H1 (cell line): ENCODE data around the gene ABHD6. TPM values are rescaled to one million over a fixed set of nuclear protein-coding genes. Genes with fewer than 3 reads are reported as not detected.
"Not testable (repeated sequence)": the region's sequence is repeated elsewhere in the genome, so short reads cannot be mapped to it uniquely, and the experiment has no call there.

Experiments
- CTCF ChIA-PET: fragments of 300-600 bp; sonication (Branson Sonifier 250); formaldehyde crosslinking; loops from one replicate; lab custom pipeline; 2021; ENCODE audit not compliant: partially characterized antibody; lab: Charles Lee
- POLR2A ChIA-PET: fragments of 300-600 bp; sonication (Branson Sonifier 250); formaldehyde crosslinking; loops from one replicate; lab custom pipeline; 2021; ENCODE audit warnings: inconsistent platforms; ENCODE audit not compliant: partially characterized antibody; lab: Charles Lee
- DNase-seq, 2 experiments: peaks; one replicate each; pipeline versions ENCODE4 v3.0.0 to v3.0.0-alpha.2; 2010 to 2022; ENCODE audit warnings: low spot score in 2 of 2, low read depth in 1 of 2, mixed read lengths in 1 of 2
- FAIRE-seq: peaks from 2 replicates; lab custom pipeline; 2011; peaks lifted over from hg19 to GRCh38; lab: Jason Lieb, UNC
- H2AFZ ChIP-seq: 2 replicates; pipeline ENCODE4 v1.8.1; 2012; ENCODE audit warnings: low read length, inconsistent platforms
- H2AK5ac ChIP-seq: 2 replicates; pipeline ENCODE4 v1.6.1; 2013; ENCODE audit warnings: low read depth, low read length
- H2BK120ac ChIP-seq: replicated peaks from 2 replicates; pipeline ENCODE3; 2013; ENCODE audit warnings: low read depth, low read length, inconsistent platforms
- H2BK12ac ChIP-seq: 2 replicates; pipeline ENCODE4 v1.6.1; 2013; ENCODE audit warnings: low read depth, low read length
- H2BK15ac ChIP-seq: 2 replicates; pipeline ENCODE4 v1.6.1; 2013; ENCODE audit warnings: low read length
- H2BK20ac ChIP-seq: 2 replicates; pipeline ENCODE4 v1.6.1; 2013; ENCODE audit warnings: low read length
- H2BK5ac ChIP-seq: 2 replicates; pipeline ENCODE4 v1.6.1; 2013; ENCODE audit warnings: low read depth, low read length
- H3K14ac ChIP-seq: 2 replicates; pipeline ENCODE4 v1.6.1; 2013; ENCODE audit warnings: inconsistent platforms; ENCODE audit not compliant: insufficient read length
- H3K18ac ChIP-seq: 2 replicates; pipeline ENCODE4 v1.6.1; 2013; ENCODE audit warnings: low read length; ENCODE audit errors: extremely low read depth
- H3K23ac ChIP-seq: 2 replicates; pipeline ENCODE4 v1.6.1; 2013; ENCODE audit warnings: inconsistent platforms; ENCODE audit not compliant: insufficient read length
- H3K23me2 ChIP-seq: 2 replicates; pipeline ENCODE4 v1.6.1; 2013; ENCODE audit warnings: low read depth, low read length
- H3K27ac ChIP-seq: 2 replicates; pipeline ENCODE4 v1.6.1; 2011; ENCODE audit warnings: low read depth, low read length, inconsistent platforms
- H3K27me3 ChIP-seq, 4 experiments: replicated peaks in 1 of 4; 1 replicate in 1 of 4; 2 replicates in 3 of 4; pipeline versions ENCODE4 v1.6.1 to v1.8.1; 2011 to 2013; ENCODE audit warnings: low read length in 3 of 4, mild to moderate bottlenecking in 3 of 4, inconsistent platforms in 2 of 4, mixed read lengths in 2 of 4, moderate library complexity in 1 of 4; ENCODE audit not compliant: control insufficient read depth in 3 of 4, insufficient read depth in 3 of 4; ENCODE audit errors: extremely low read depth in 1 of 4
- H3K36me3 ChIP-seq, 4 experiments: 2 replicates each; pipeline versions ENCODE4 v1.6.1 to v1.8.1; 2011 to 2013; ENCODE audit warnings: mild to moderate bottlenecking in 4 of 4, low read length in 3 of 4, moderate library complexity in 2 of 4, control low read depth in 1 of 4, inconsistent platforms in 1 of 4; ENCODE audit not compliant: insufficient read depth in 4 of 4, control insufficient read depth in 2 of 4
- H3K4ac ChIP-seq: replicated peaks from 2 replicates; pipeline ENCODE3; 2013; ENCODE audit warnings: low read length, low read depth, mixed read lengths, inconsistent platforms; ENCODE audit not compliant: insufficient read length
- H3K4me1 ChIP-seq, 4 experiments: replicated peaks in 1 of 4; 1 replicate in 1 of 4; 2 replicates in 3 of 4; pipeline versions ENCODE4 v1.6.1 to v1.8.1; 2011 to 2013; ENCODE audit warnings: low read length in 3 of 4, inconsistent platforms in 2 of 4, mixed read lengths in 1 of 4; ENCODE audit not compliant: insufficient read depth in 4 of 4, control insufficient read depth in 3 of 4
- H3K4me2 ChIP-seq, 2 experiments: 2 replicates each; pipeline versions ENCODE4 v1.6.1 to v1.8.1; 2011 to 2013; ENCODE audit warnings: low read depth in 2 of 2, low read length in 2 of 2, control low read depth in 1 of 2, inconsistent platforms in 1 of 2, mild to moderate bottlenecking in 1 of 2; ENCODE audit not compliant: insufficient read depth in 1 of 2
- H3K4me3 ChIP-seq, 4 experiments: fragments of 200-600, 300-600 bp in 1 of 4; sonication (generic), shearing (Covaris generic), sonication (Bioruptor Twin) in 1 of 4; 2 replicates each; pipeline versions ENCODE4 v1.5.1 to v1.8.1; 2011 to 2016; ENCODE audit warnings: low read length in 4 of 4, low read depth in 3 of 4, control low read depth in 2 of 4, inconsistent platforms in 2 of 4, mild to moderate bottlenecking in 2 of 4, mixed read lengths in 1 of 4, moderate library complexity in 1 of 4; ENCODE audit not compliant: insufficient read depth in 2 of 4; ENCODE audit errors: extremely low read depth in 1 of 4
- H3K56ac ChIP-seq: replicated peaks from 2 replicates; pipeline ENCODE3; 2013; ENCODE audit warnings: low read depth, mild to moderate bottlenecking, mixed read lengths, low read length, inconsistent platforms; ENCODE audit not compliant: insufficient read length
- H3K79me1 ChIP-seq: 2 replicates; pipeline ENCODE4 v1.6.1; 2013; ENCODE audit warnings: low read depth, low read length, control low read depth
- H3K79me2 ChIP-seq, 2 experiments: 2 replicates each; pipeline versions ENCODE4 v1.6.1 to v1.8.1; 2012 to 2013; ENCODE audit warnings: low read length in 2 of 2, mild to moderate bottlenecking in 2 of 2, inconsistent platforms in 1 of 2; ENCODE audit not compliant: insufficient read depth in 2 of 2, control insufficient read depth in 1 of 2
- H3K9ac ChIP-seq, 4 experiments: replicated peaks in 1 of 4; 1 replicate in 1 of 4; 2 replicates in 3 of 4; pipeline versions ENCODE4 v1.6.1 to v1.8.1; 2011 to 2013; ENCODE audit warnings: low read depth in 3 of 4, low read length in 3 of 4, control low read depth in 2 of 4, mild to moderate bottlenecking in 2 of 4, moderate library complexity in 2 of 4, inconsistent platforms in 1 of 4; ENCODE audit errors: extremely low read depth in 1 of 4
- H3K9me3 ChIP-seq, 2 experiments: 2 replicates each; pipeline versions ENCODE4 v1.6.1 to v1.8.1; 2012 to 2013; ENCODE audit warnings: mild to moderate bottlenecking in 2 of 2, moderate library complexity in 2 of 2, control low read depth in 1 of 2, inconsistent platforms in 1 of 2, low read depth in 1 of 2, low read length in 1 of 2, mixed read lengths in 1 of 2; ENCODE audit not compliant: insufficient read depth in 2 of 2
- H4K20me1 ChIP-seq, 2 experiments: replicated peaks in 1 of 2; 2 replicates each; pipeline versions ENCODE3 to v1.8.1; 2011 to 2013; ENCODE audit warnings: inconsistent platforms in 2 of 2, low read length in 2 of 2, mild to moderate bottlenecking in 1 of 2; ENCODE audit not compliant: insufficient read depth in 2 of 2, control insufficient read depth in 1 of 2
- H4K5ac ChIP-seq: 2 replicates; pipeline ENCODE4 v1.6.1; 2013; ENCODE audit warnings: low read length, low read depth, mixed read lengths, inconsistent platforms; ENCODE audit not compliant: insufficient read length
- H4K8ac ChIP-seq: 2 replicates; pipeline ENCODE4 v1.8.0; 2013; ENCODE audit warnings: mild to moderate bottlenecking, moderate library complexity, low read length, inconsistent platforms; ENCODE audit not compliant: insufficient read depth; ENCODE audit errors: extremely low read depth
- H4K91ac ChIP-seq: replicated peaks from 2 replicates; pipeline ENCODE3; 2013; ENCODE audit warnings: low read length, mixed read lengths, inconsistent platforms; ENCODE audit not compliant: insufficient read length
- WGBS, 2 experiments: shearing (Covaris generic) in 1 of 2; methylation state at CpG; one replicate each; pipeline versions ENCODE4 v1.1.6 to v1.1.7; 2013 to 2015; ENCODE audit warnings: low lambda C conversion rate in 2 of 2, mixed read lengths in 2 of 2, inconsistent platforms in 1 of 2, low coverage in 1 of 2, missing lambda C conversion rate in 1 of 2; ENCODE audit not compliant: insufficient replicate concordance in 2 of 2, insufficient coverage in 1 of 2, insufficient read length in 1 of 2; ENCODE audit errors: extremely low coverage in 1 of 2, missing lambda C conversion rate in 1 of 2; 5-methylcytosine and 5-hydroxymethylcytosine counted together
- polyA plus RNA-seq, 7 experiments: library from polyadenylated mRNA; depleted of rRNA in 3 of 7; stranded (reverse) in 5 of 7; unstranded in 2 of 7; fragments of >200 nt in 5 of 7; fragments of 200-250 nt in 2 of 7; gene quantifications; 1 replicate in 5 of 7; 2 replicates in 1 of 7; 4 replicates in 1 of 7; pipeline versions ENCODE4 v1.2.1 to v1.2.3, GENCODE V29; 2011 to 2013; ENCODE audit warnings: missing spikeins in 2 of 7, mixed read lengths in 2 of 7
- total RNA-seq: library from RNA; stranded (reverse); fragmentation: NEBNext Ultra II Directional; extraction: Animal tissue kit (Norgen Biotek cat#: 25700); gene quantifications from 2 replicates; pipeline ENCODE4 v1.2.1, GENCODE V29; 2021

The ABHD6 gene
- total and polyA plus RNA-seq, 2 of the 8 experiments (the other 6 are each of a cell fraction or from before 2014, with no cell fraction given), result 5.9 to 6.6 TPM

DNA sequence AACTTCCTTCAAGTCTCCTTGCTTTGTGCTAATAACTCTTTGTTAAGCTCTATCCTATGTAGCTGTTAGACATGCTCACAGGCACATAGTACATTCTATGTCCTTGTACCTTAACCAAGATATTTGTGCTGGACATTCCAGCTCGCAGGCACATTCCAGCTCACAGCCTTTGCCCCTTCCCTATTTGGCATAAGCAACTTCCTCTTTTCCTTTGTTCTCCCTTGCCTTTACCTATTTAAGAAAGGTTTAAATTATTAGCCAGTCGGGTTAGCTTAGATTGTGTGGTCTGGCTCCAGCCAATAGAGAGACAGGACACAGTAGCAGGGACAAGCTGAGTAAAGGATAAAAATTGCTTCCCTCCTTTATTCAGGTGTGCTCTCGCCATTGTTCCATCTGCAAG is 36.1 kb upstream of the ABHD6 start:
- H3K27ac ChIP-seq, H3K4me2 ChIP-seq, H3K36me3 ChIP-seq, H3K79me1 ChIP-seq, H2BK120ac ChIP-seq, H2BK20ac ChIP-seq, H3K9ac ChIP-seq, H4K8ac ChIP-seq, DNase-seq, H3K4me3 ChIP-seq, H2BK15ac ChIP-seq, H3K79me2 ChIP-seq, H3K4ac ChIP-seq, H3K23ac ChIP-seq, H3K4me1 ChIP-seq, POLR2A ChIA-PET, H4K91ac ChIP-seq, H4K20me1 ChIP-seq, H3K23me2 ChIP-seq, H2AFZ ChIP-seq, H3K27me3 ChIP-seq, H2BK5ac ChIP-seq, H2BK12ac ChIP-seq, H3K56ac ChIP-seq, H3K18ac ChIP-seq, FAIRE-seq, H3K14ac ChIP-seq, H3K9me3 ChIP-seq, H4K5ac ChIP-seq, H2AK5ac ChIP-seq: not testable (repeated sequence)
- WGBS, 2 experiments, result 84% methylated on average over 3 of the region's 3 CpGs; no CpG with 5 or more reads in 1 of the 2 experiments
- CTCF ChIA-PET, result interaction anchor here (0.8 to 1.9 kb wide), 5 partner anchors 12 to 98 kb away, joined by 4 to 11 read pairs (median 6); no protein-coding TSS in a partner anchor
